ENCODE measurements around the gene TTC13. TPM values are rescaled to one million over a fixed set of nuclear protein-coding genes. Genes with fewer than 3 reads are reported as not detected.

TTC13 gene
- polyA plus RNA-seq, 1 of the 3 experiments (the other 2 are of a cell fraction) = 5.5 TPM

GRCh38 chr1:230972855-230973271, 5.8 kb downstream of the TTC13 start:
- CTCF ChIA-PET = no interaction called here
- Histone ChIP-seq H3K4me3 (ENCODE audit: low read depth in 2 of 2, low read length in 1 of 2) (no peak overlapping the region), H3K9me2 (no peaks in the 10 kb centered on the region), H3K79me2 (ENCODE audit: insufficient read depth) (peaks cover 19% of the 10 kb centered on the region; the same call in 1 of the 2 replicates), H3F3A (replicated peaks; ENCODE audit: insufficient read depth) (peaks cover 5% of the 10 kb centered on the region), H2AFZ (ENCODE audit: low read depth) (no peak overlapping the region), H3K4me1 (ENCODE audit: control insufficient read depth in 1 of 2, insufficient read depth in 2 of 2, low read depth in 1 of 2, low read length in 1 of 2) (peaks cover 0 to 7% of the 10 kb centered on the region in 2 experiments; a peak in 2 of 4 replicates), H3K27me3 (ENCODE audit: insufficient read depth) (no peaks in the 10 kb centered on the region), H3K9ac (no peak overlapping the region), H4K20me1 (ENCODE audit: insufficient read depth) (no peaks in the 10 kb centered on the region), H3K27ac (ENCODE audit: low read depth in 2 of 2, low read length in 1 of 2) (no peak overlapping the region), H3K9me3 (no peaks in the 10 kb centered on the region), H3K4me2 (no peak overlapping the region), H3K36me3 (replicated peaks in 1 of 2; ENCODE audit: control insufficient read depth in 1 of 2, insufficient read depth in 2 of 2, low read length in 1 of 2) (peaks cover 6% of the 10 kb centered on the region in 2 experiments)
- TF ChIP-seq, protein P1, sequence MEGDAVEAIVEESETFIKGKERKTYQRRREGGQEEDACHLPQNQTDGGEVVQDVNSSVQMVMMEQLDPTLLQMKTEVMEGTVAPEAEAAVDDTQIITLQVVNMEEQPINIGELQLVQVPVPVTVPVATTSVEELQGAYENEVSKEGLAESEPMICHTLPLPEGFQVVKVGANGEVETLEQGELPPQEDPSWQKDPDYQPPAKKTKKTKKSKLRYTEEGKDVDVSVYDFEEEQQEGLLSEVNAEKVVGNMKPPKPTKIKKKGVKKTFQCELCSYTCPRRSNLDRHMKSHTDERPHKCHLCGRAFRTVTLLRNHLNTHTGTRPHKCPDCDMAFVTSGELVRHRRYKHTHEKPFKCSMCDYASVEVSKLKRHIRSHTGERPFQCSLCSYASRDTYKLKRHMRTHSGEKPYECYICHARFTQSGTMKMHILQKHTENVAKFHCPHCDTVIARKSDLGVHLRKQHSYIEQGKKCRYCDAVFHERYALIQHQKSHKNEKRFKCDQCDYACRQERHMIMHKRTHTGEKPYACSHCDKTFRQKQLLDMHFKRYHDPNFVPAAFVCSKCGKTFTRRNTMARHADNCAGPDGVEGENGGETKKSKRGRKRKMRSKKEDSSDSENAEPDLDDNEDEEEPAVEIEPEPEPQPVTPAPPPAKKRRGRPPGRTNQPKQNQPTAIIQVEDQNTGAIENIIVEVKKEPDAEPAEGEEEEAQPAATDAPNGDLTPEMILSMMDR (IDR thresholded peaks at IDR 0.05) = no peak
- TF ChIP-seq, protein P2, sequence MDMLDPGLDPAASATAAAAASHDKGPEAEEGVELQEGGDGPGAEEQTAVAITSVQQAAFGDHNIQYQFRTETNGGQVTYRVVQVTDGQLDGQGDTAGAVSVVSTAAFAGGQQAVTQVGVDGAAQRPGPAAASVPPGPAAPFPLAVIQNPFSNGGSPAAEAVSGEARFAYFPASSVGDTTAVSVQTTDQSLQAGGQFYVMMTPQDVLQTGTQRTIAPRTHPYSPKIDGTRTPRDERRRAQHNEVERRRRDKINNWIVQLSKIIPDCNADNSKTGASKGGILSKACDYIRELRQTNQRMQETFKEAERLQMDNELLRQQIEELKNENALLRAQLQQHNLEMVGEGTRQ (IDR thresholded peaks at IDR 0.05; ENCODE audit: borderline replicate concordance, low read depth, low read length) = no peak
- no peak for TF ChIP-seq NRF1 (IDR thresholded peaks at IDR 0.05; ENCODE audit: low read depth, low read length)
- TF ChIP-seq PBX3 (IDR thresholded peaks at IDR 0.05) = no peak
- no peak for TF ChIP-seq RCOR1 (IDR thresholded peaks at IDR 0.05; ENCODE audit: low read length)
- TF ChIP-seq, protein P3, sequence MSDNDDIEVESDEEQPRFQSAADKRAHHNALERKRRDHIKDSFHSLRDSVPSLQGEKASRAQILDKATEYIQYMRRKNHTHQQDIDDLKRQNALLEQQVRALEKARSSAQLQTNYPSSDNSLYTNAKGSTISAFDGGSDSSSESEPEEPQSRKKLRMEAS (IDR thresholded peaks at IDR 0.05; ENCODE audit: low read depth) = no peak
- TF ChIP-seq POLR2AphosphoS5 (IDR thresholded peaks at IDR 0.05; ENCODE audit: low read depth, low read length) = no peak
- TF ChIP-seq SIN3A (IDR thresholded peaks at IDR 0.05; ENCODE audit: borderline replicate concordance, low read depth, low read length) = no peak
- TF ChIP-seq FOXJ3 (CRISPR knock-in tag; IDR thresholded peaks at IDR 0.05) = no peak
- no peak for TF ChIP-seq RXRA (IDR thresholded peaks at IDR 0.05; ENCODE audit: borderline replicate concordance, low read depth)
- no peak for DNase-seq
- POLR2A ChIA-PET = no interaction called here
- WGBS (ENCODE audit: low lambda C conversion rate) = 50% methylated on average over 1 of the region's 1 CpG

DNA sequence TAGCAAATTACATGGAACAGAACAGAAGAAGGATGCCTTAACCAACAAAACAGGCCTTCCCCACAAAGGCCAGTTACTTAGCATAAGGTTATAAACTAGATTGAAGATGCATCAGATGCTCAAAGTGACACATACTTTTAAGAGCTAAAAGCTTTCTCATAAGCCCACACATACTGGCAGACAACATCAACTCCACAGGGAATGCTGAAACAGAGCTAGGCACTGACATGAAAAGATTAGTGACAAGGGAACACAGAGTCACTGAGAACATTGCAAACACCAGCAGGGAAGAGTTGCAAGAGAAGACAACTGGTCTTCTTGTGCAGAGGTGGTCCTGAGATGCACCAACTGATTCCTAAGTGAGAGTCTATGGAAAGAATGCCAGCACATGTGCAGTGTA, 6.9 kb downstream of the TTC13 start:
- Histone ChIP-seq H3K27me3 (ENCODE audit: insufficient read depth) (no peaks in the 10 kb centered on the region), H3K4me2 (no peak overlapping the region), H3K36me3 (replicated peaks in 1 of 2; ENCODE audit: control insufficient read depth in 1 of 2, insufficient read depth in 2 of 2, low read length in 1 of 2) (peaks cover 6% of the 10 kb centered on the region in 2 experiments), H3K9me3 (no peaks in the 10 kb centered on the region), H2AFZ (ENCODE audit: low read depth) (no peak overlapping the region), H3K27ac (ENCODE audit: low read depth in 2 of 2, low read length in 1 of 2) (no peak overlapping the region), H3K9ac (no peak overlapping the region), H3F3A (replicated peaks; ENCODE audit: insufficient read depth) (peaks cover 5% of the 10 kb centered on the region), H3K9me2 (no peaks in the 10 kb centered on the region), H3K79me2 (ENCODE audit: insufficient read depth) (peaks cover 9% of the 10 kb centered on the region; the same call in 1 of the 2 replicates), H4K20me1 (ENCODE audit: insufficient read depth) (no peaks in the 10 kb centered on the region), H3K4me3 (ENCODE audit: low read depth in 2 of 2, low read length in 1 of 2) (no peak overlapping the region), H3K4me1 (ENCODE audit: control insufficient read depth in 1 of 2, insufficient read depth in 2 of 2, low read depth in 1 of 2, low read length in 1 of 2) (peaks cover 0 to under 1% of the 10 kb centered on the region in 2 experiments; a peak in 2 of 4 replicates)
- no peak for DNase-seq
- ChIA-PET POLR2A (no interaction called here), CTCF (no interaction called here)
- TF ChIP-seq POLR2AphosphoS5 (IDR thresholded peaks at IDR 0.05; ENCODE audit: low read depth, low read length) (no peak), GABPA (IDR thresholded peaks at IDR 0.05; ENCODE audit: low read depth) (no peak), ELF1 (IDR thresholded peaks at IDR 0.05) (no peak), SIN3A (IDR thresholded peaks at IDR 0.05; ENCODE audit: borderline replicate concordance, low read depth, low read length) (no peak), NRF1 (IDR thresholded peaks at IDR 0.05; ENCODE audit: low read depth, low read length) (no peak), EZH2phosphoT487 (IDR thresholded peaks at IDR 0.05; ENCODE audit: borderline replicate concordance, low read depth) (no peak), GATA2 (CRISPR knock-in tag; IDR thresholded peaks at IDR 0.05) (no peak), ZBTB33 (IDR thresholded peaks at IDR 0.05; ENCODE audit: borderline replicate concordance, low read depth) (no peak), FOSL2 (IDR thresholded peaks at IDR 0.05; ENCODE audit: borderline replicate concordance, low read depth) (no peak), MEF2A (IDR thresholded peaks at IDR 0.05; ENCODE audit: borderline replicate concordance, low read depth) (no peak), FOXJ3 (CRISPR knock-in tag; IDR thresholded peaks at IDR 0.05) (no peak)
- TF ChIP-seq, protein P1 (IDR thresholded peaks at IDR 0.05) = no peak

All from SK-N-SH (cell line).